Measurements from ENCODE around the gene FTCD.
"Not testable (repeated sequence)": the region's sequence is repeated elsewhere in the genome, so short reads cannot be mapped to it uniquely, and the experiment has no call there.

FTCD gene

GRCh38 chr21:46156378-46156645 lies 933 bp upstream of the FTCD start:
- no peak for TF ChIP-seq ZNF274 (IDR thresholded peaks at IDR 0.05; ENCODE audit: low read depth, low read length)
- no peak overlapping the region for H3K4me3 ChIP-seq (ENCODE audit: low read length)

- TF ChIP-seq ZNF274 (IDR thresholded peaks at IDR 0.05; ENCODE audit: low read depth, low read length), result no peak
- no peak overlapping the region for H3K4me3 ChIP-seq (ENCODE audit: low read length)
These were observed 345 bp downstream of the FTCD start for GRCh38 chr21:46154955-46155513.

- TF ChIP-seq ZNF274 (IDR thresholded peaks at IDR 0.05; ENCODE audit: low read depth, low read length), result no peak
- no peak overlapping the region for H3K4me3 ChIP-seq (ENCODE audit: low read length)
These were observed 1.0 kb downstream of the FTCD start for GRCh38 chr21:46154155-46154954.

- H3K4me3 ChIP-seq (ENCODE audit: low read length), result no peak overlapping the region
- no peak for TF ChIP-seq ZNF274 (IDR thresholded peaks at IDR 0.05; ENCODE audit: low read depth, low read length)
These were observed 1.9 kb downstream of the FTCD start for GRCh38 chr21:46153247-46154154.

GRCh38 chr21:46152927-46153246 lies 2.5 kb downstream of the FTCD start:
- no peak overlapping the region for H3K4me3 ChIP-seq (ENCODE audit: low read length)
- no peak for TF ChIP-seq ZNF274 (IDR thresholded peaks at IDR 0.05; ENCODE audit: low read depth, low read length)

GRCh38 chr21:46151989-46152926 lies 3.1 kb downstream of the FTCD start:
- no peak for TF ChIP-seq ZNF274 (IDR thresholded peaks at IDR 0.05; ENCODE audit: low read depth, low read length)

GRCh38 chr21:46151261-46151988 lies 4.0 kb downstream of the FTCD start:
- no peak for TF ChIP-seq ZNF274 (IDR thresholded peaks at IDR 0.05; ENCODE audit: low read depth, low read length)
- no peak overlapping the region for H3K4me3 ChIP-seq (ENCODE audit: low read length)

More at GRCh38 chr21:46151989-46152926, 3.1 kb downstream of the FTCD start:
- H3K4me3 ChIP-seq (ENCODE audit: low read length), result no peak overlapping the region

- TF ChIP-seq ZNF274 (IDR thresholded peaks at IDR 0.05; ENCODE audit: low read depth, low read length), result no peak
- H3K4me3 ChIP-seq (ENCODE audit: low read length), result no peak overlapping the region
These were observed 4.8 kb downstream of the FTCD start for GRCh38 chr21:46150491-46151121.

- H3K4me3 ChIP-seq (ENCODE audit: low read length), result no peak overlapping the region
- no peak for TF ChIP-seq ZNF274 (IDR thresholded peaks at IDR 0.05; ENCODE audit: low read depth, low read length)
These were observed 5.3 kb downstream of the FTCD start for GRCh38 chr21:46150073-46150472.

GRCh38 chr21:46149205-46149901 lies 6.0 kb downstream of the FTCD start:
- no peak overlapping the region for H3K4me3 ChIP-seq (ENCODE audit: low read length)

GRCh38 chr21:46148106-46148505 lies 7.3 kb downstream of the FTCD start:
- H3K4me3 ChIP-seq (ENCODE audit: low read length), result no peak overlapping the region
- no peak for TF ChIP-seq ZNF274 (IDR thresholded peaks at IDR 0.05; ENCODE audit: low read depth, low read length)

More at GRCh38 chr21:46149205-46149901, 6.0 kb downstream of the FTCD start:
- TF ChIP-seq ZNF274 (IDR thresholded peaks at IDR 0.05; ENCODE audit: low read depth, low read length), result no peak

GRCh38 chr21:46147429-46147828 lies 8.0 kb downstream of the FTCD start:
- not testable (repeated sequence) for H3K4me3 ChIP-seq (ENCODE audit: low read length)
